Ectodermal cell (in vitro differentiated cells): ENCODE data around the gene LRMDA.

ENCODE experiments used
- H3K27ac ChIP-seq: 2 replicates; pipeline ENCODE4 v1.7.0; 2013; ENCODE audit warnings: mild to moderate bottlenecking, low read depth, low read length; ENCODE audit not compliant: insufficient read depth, poor library complexity, severe bottlenecking
- H3K27me3 ChIP-seq: 2 replicates; pipeline ENCODE4 v1.7.0; 2013; ENCODE audit warnings: mild to moderate bottlenecking, low read length; ENCODE audit not compliant: insufficient read depth, control insufficient read depth, poor library complexity, severe bottlenecking
- H3K36me3 ChIP-seq: one replicate; pipeline ENCODE4 v1.7.0; 2013; ENCODE audit warnings: low read length; ENCODE audit not compliant: control insufficient read depth, insufficient read depth
- H3K4me1 ChIP-seq: one replicate; pipeline ENCODE4 v1.7.0; 2013; ENCODE audit warnings: low read length; ENCODE audit not compliant: control insufficient read depth, insufficient read depth
- H3K4me3 ChIP-seq: 2 replicates; pipeline ENCODE4 v1.7.0; 2013; ENCODE audit warnings: low read depth, low read length, control low read depth; ENCODE audit not compliant: insufficient read depth
- H3K9me3 ChIP-seq: 2 replicates; pipeline ENCODE4 v1.7.0; 2013; ENCODE audit warnings: mild to moderate bottlenecking, low read length, moderate library complexity; ENCODE audit not compliant: control insufficient read depth
- WGBS, 2 experiments: methylation state at CpG; one replicate each; pipeline ENCODE4 v1.1.7; 2013; ENCODE audit warnings: missing lambda C conversion rate in 2 of 2; 5-methylcytosine and 5-hydroxymethylcytosine counted together

LRMDA gene

DNA sequence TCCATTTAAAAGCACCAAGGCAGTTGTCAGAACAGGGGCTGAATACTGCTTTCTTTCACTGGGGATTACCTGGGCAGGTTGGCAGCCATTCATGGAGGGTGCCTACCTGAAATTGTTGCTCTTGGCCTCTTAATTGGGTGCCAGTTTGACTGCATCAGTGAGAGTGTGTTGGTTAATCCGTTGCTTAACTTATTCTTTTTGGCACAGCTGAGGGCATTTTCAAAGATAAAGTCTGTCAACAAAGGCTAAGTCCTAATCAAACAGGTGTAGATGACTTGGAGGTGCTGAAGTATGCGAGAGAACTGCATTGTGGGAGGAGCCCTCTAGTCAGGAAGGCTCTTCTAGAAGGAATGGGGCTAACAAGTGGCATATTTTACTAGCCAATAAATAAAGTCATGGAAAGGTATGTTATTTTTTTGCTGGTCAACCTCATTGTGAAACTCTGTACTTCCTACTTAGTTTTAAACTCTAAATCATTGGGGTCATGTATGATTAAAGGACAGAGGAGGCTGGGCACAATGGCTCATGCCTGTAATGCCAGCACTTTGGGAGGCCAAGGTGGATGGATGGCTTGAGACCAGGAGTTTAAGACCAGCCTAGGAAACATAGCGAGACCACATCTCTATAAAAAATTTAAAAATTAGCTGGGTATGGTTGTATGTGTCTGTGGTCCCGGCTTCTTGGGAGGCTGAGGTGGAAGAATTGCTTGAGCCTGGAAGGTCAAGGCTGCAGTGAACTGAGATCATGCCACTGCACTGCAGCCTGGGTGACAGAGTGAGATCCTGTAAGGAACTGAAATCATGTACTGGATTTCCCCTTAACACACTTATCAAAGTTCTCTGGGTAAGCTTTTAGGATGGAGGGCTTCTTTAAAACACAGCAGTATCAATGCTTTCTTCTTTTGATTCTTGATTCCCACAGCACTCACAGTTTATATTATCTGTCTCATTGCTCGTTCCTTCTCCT lies 134.1 kb downstream of the LRMDA start:
- no peaks in the 10 kb centered on the region for H3K9me3 ChIP-seq
- no peaks in the 10 kb centered on the region for H3K27me3 ChIP-seq
- no peaks in the 10 kb centered on the region for H3K4me1 ChIP-seq
- 94% methylated on average over 5 of the region's 5 CpGs for WGBS, 2 experiments
- no peak overlapping the region for H3K27ac ChIP-seq
- no peaks in the 10 kb centered on the region for H3K36me3 ChIP-seq
- H3K4me3 ChIP-seq = no peak overlapping the region

DNA sequence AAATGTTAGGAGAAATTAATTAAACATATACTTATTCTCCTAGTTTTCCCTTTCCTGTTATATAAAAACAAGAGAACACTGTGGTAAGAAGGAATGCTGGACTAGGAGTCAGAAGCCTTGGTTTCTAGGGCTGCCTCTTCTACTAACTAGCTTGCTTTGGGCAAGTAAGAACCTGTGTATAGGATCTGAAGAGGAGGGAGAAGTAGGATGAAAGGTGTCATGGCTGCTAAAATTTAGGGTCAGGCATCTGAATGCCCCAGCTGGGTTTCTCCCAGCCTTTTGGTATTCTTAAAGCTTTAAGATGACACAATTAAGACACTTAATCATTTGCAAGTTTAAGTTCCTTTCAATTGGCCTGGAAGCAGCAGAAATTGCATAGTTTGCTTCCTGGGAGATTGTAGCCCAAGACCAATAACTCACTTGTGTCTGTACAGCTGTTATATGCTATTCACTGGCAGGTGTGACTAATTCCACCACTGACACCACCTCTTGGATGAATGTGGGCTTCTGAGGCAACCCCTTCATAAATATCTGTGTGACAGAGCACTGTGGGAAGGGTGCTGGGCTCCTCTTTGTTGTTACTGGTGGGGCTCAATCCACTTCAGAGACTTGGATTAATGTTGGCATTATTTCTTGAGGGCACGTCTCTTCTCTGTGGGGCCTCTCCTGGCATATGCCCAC lies 137.2 kb downstream of the LRMDA start:
- Histone ChIP-seq H3K36me3 (no peaks in the 10 kb centered on the region), H3K27ac (no peak overlapping the region), H3K4me1 (no peaks in the 10 kb centered on the region), H3K27me3 (no peaks in the 10 kb centered on the region), H3K9me3 (peaks cover 7% of the 10 kb centered on the region), H3K4me3 (no peak overlapping the region)
- 86 to 91% methylated on average over 1 of the region's 1 CpG for WGBS, 2 experiments

DNA sequence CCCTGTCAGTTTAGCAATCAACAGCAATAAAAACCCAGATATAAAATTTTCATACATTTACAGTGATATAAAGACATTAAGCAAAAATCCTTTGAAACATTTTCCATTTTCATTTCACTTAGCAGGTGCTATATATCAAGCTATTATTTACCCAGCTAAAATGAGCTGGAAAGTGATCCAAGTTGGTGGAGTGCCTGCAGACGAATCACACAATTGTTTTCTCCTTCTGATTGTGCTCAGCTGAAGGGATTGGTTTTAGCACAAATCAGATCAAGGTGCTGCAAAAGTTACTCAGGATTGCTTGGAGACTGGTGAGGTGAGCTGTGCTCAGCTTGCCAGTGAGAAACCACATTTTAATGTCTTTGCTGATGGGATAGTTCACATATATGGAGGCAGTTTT lies 138.1 kb downstream of the LRMDA start:
- 85 to 93% methylated on average over 1 of the region's 1 CpG for WGBS, 2 experiments
- H3K4me1 ChIP-seq = no peaks in the 10 kb centered on the region
- no peaks in the 10 kb centered on the region for H3K27me3 ChIP-seq
- no peak overlapping the region for H3K4me3 ChIP-seq
- H3K36me3 ChIP-seq = no peaks in the 10 kb centered on the region
- H3K27ac ChIP-seq = no peak overlapping the region
- peaks cover 7% of the 10 kb centered on the region for H3K9me3 ChIP-seq

DNA sequence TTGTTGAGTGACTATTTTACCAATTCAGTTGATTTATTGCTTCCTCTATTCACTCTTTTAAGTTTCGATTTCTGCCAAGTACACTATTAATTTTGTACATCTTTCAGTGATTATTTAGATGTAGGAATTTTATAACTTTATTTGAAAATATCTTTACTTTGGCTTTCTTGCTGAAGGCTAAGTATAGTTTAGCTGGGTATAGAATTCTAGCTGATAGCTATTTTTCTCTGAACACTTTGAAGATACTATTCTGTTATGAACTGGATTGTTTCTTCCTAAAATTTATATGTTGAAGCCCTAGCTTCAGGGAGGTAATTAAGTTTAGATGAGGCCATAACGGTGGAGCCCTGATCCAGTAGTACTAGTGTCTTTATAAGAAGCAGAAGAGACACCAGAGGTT lies 141.1 kb downstream of the LRMDA start:
- Histone ChIP-seq H3K27me3 (no peaks in the 10 kb centered on the region), H3K27ac (no peak overlapping the region), H3K36me3 (no peaks in the 10 kb centered on the region), H3K4me3 (no peak overlapping the region), H3K4me1 (peaks cover 3% of the 10 kb centered on the region), H3K9me3 (peaks cover 7% of the 10 kb centered on the region)
- WGBS, 2 experiments = 91 to 92% methylated on average over 1 of the region's 2 CpGs

DNA sequence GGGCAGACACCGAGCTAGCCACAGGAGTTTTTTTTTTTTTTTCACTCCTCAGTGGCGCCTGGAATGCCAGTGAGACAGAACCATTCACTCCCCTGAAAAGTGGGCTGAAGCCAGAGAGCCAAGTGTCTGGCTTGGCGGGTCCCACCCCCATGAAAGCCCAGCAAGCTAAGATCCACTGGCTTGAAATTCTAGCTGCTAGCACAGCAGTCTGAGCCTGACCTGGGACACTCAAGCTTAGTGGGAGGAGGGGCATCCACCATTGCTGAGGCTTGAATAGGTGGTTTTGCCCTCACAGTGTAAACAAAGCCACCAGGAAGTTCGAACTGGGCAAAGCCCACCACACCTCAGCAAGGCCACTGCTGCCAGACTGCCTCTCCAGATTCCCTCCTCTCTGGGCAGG lies 144.5 kb downstream of the LRMDA start:
- peaks cover 3% of the 10 kb centered on the region for H3K4me1 ChIP-seq
- no peak overlapping the region for H3K27ac ChIP-seq
- H3K4me3 ChIP-seq = no peak overlapping the region
- no peaks in the 10 kb centered on the region for H3K27me3 ChIP-seq
- no peaks in the 10 kb centered on the region for H3K36me3 ChIP-seq
- H3K9me3 ChIP-seq = peaks cover 7% of the 10 kb centered on the region
- 59 to 60% methylated on average over 4 of the region's 4 CpGs for WGBS, 2 experiments

DNA sequence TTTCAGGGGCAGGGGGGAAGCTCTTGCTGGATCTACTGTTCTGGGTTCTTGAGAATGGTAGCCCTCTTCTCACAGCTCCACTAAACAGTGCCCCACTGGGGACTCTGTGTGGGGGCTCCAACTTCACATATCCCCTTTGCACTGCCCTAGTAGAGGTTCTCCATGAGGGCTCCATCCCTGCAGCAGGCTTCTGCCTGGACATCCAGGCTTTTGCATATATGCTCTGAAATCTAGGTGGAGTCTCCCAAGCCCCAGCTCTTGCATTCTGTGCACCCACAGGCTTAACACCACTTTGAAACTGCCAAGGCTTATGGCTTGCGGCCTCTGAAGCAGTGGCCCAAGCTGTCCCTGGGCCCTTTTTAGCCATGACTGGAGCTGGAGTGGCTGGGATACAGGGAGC lies 150.7 kb downstream of the LRMDA start:
- Histone ChIP-seq H3K4me1 (no peaks in the 10 kb centered on the region), H3K27me3 (no peaks in the 10 kb centered on the region), H3K27ac (no peak overlapping the region), H3K9me3 (peaks cover 3% of the 10 kb centered on the region), H3K4me3 (no peak overlapping the region), H3K36me3 (no peaks in the 10 kb centered on the region)
- WGBS, 2 experiments = 91 to 95% methylated on average over 1 of the region's 1 CpG

DNA sequence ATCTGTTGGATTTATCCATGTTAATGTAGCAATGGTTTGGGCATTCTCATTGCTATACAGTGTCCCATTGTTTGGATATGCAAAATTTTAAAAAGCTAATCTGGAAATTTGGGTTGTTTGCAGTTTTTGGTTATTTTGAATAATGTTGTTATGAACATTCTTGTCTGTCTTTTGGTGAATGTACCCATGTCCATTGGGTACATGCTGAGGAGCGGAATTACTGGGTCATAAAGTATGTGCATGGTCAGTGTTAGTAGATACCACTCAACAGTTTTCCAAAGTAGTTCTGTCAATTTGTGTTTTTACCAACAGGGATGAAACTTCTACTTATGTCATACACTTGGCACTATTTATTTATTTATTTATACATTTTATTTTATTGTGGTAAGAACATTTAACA lies 153.9 kb downstream of the LRMDA start:
- Histone ChIP-seq H3K27me3 (no peaks in the 10 kb centered on the region), H3K9me3 (peaks cover 3% of the 10 kb centered on the region), H3K4me3 (no peak overlapping the region), H3K36me3 (no peaks in the 10 kb centered on the region), H3K27ac (no peak overlapping the region), H3K4me1 (no peaks in the 10 kb centered on the region)
- WGBS, 2 experiments = 93 to 100% methylated on average over 1 of the region's 1 CpG

DNA sequence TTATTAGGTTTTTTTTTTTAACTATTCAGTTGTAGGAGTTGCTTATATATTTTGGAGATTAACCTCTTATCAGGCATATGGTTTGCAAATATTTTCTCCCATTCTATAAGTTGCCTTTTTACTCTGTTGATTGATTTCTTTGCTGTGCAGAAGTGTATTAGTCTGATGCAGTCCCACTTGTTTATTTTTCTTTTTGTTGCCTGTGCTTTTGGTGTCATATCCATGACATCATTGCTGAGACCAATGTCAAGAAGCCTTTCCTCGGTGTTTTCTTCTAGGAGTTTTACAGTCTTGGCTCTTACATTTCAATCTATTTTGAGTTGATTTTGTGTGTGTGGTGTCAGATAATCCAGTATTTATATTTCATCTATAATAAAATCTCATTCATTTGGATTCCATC lies 155.4 kb downstream of the LRMDA start:
- WGBS, 2 experiments = 91% methylated on average over 1 of the region's 1 CpG; no CpG with 5 or more reads in 1 of the 2 experiments
- no peaks in the 10 kb centered on the region for H3K36me3 ChIP-seq

DNA sequence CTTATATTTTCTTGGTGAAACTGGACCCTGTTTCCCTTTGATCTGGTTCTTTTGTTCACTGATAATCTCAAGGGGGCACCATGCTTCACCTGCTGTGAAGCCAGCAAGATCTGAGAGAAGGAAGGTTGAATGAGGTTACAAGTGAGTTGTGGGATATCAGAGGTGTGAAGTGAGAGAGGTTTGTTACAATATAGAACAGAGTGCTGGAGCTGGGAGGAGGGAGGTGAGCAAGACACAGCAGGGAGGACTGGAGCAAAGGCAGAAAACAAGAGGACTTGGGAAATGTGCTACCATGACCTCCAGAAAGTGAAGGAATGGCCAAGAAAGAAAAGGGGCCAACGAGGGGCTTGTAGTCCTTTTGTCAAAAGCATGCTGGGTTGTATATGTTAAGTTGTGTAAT lies 156.6 kb downstream of the LRMDA start:
- H3K4me3 ChIP-seq = no peak overlapping the region
- 74 to 75% methylated on average over 1 of the region's 1 CpG for WGBS, 2 experiments

More for the DNA sequence above, 155.4 kb downstream of the LRMDA start:
- Histone ChIP-seq H3K27me3 (no peaks in the 10 kb centered on the region), H3K4me1 (no peaks in the 10 kb centered on the region), H3K4me3 (no peak overlapping the region), H3K9me3 (peaks cover 3% of the 10 kb centered on the region), H3K27ac (no peak overlapping the region)

DNA sequence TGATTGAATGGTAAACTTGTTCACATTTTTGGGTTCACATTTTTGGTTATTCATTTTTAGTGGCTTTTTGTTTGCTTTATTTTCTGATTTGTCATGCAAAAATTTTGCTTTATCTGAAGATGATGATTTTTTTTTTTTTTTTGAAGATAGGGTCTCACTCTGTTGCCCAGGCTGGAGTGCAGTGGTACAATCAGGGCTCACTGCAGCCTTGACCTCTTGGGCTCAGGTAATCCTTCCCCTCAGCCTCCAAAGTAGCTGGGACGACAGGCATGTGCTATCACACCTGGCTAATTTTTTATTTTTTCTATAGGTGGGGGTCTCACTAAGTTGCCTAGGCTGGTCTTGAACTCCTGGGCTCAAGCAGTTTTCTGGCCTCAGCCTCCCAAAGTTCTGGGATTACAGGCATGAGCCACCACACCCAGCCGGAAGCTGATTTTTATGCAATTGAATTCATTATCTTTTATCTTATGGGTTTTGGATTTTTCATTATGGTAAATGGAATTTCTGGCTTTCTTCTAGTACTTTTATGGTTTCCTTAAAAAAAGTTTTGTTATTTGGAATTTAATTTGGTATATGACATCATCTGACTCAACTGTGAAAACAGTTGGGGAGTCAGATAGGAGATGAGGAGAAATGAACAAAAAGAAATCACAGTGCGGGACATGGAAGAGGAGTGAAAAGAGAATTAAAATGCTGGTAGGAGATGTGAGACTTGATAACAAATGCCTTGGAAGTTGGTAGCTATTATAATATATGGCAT lies 158.7 kb downstream of the LRMDA start:
- no peaks in the 10 kb centered on the region for H3K9me3 ChIP-seq
- no peak overlapping the region for H3K27ac ChIP-seq
- no peaks in the 10 kb centered on the region for H3K36me3 ChIP-seq
- no peaks in the 10 kb centered on the region for H3K4me1 ChIP-seq
- no peaks in the 10 kb centered on the region for H3K27me3 ChIP-seq
- WGBS, 2 experiments = 86 to 94% methylated on average over 3 of the region's 3 CpGs
- no peak overlapping the region for H3K4me3 ChIP-seq

More for the DNA sequence above, 156.6 kb downstream of the LRMDA start:
- no peaks in the 10 kb centered on the region for H3K27me3 ChIP-seq
- H3K4me1 ChIP-seq = no peaks in the 10 kb centered on the region
- no peaks in the 10 kb centered on the region for H3K9me3 ChIP-seq
- no peak overlapping the region for H3K27ac ChIP-seq
- H3K36me3 ChIP-seq = no peaks in the 10 kb centered on the region
